GM18519 (cell line): ENCODE results near the gene CDK14.
"Not testable (repeated sequence)": the region's sequence is repeated elsewhere in the genome, so short reads cannot be mapped to it uniquely, and the experiment has no call there.

Experiments
- ATAC-seq: cut with Tn5 transposase; IDR thresholded peaks from one replicate; pipeline ENCODE4 v1.9.1; 2021; ENCODE audit warnings: mild to moderate bottlenecking, moderate library complexity; ENCODE audit not compliant: unreplicated experiment, low FRiP score

The CDK14 gene

DNA sequence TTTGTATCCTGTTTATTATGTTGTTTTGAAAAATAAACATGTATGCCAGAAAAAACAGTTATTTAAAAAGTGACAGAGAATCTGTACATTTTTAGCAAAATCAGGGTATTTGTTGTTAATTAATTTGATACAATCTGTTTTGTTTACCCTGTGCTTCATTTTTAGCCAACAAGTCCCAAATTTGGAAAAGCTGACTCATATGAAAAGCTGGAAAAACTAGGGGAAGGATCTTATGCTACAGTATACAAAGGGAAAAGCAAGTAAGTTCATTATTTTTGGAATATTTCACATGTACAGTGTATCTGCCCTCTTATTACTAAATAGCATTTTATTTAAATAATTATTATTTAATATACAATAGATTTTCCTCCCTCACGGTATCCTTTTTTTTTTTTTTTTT is 151.4 kb downstream of the CDK14 start:
- no peak for ATAC-seq

DNA sequence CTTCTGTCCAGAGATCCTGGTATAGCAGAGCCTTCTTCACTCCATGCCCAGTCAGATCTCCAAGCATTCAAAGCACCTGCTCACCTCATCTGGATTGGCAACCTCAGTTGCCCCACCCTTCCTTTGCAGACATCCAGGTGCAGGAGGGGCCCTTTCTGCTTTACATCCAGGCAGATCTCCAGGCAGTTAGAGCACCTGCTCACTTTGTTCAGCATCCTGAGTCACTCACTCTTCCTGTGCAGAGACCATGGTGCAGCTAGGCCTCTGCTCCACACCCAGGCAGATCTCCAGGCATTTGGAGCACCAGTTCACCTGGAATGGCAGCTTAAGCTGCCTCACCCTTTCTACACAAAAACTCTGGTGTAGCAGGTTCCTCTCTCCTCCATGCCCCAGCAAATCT is 153.1 kb downstream of the CDK14 start:
- ATAC-seq: no peak

DNA sequence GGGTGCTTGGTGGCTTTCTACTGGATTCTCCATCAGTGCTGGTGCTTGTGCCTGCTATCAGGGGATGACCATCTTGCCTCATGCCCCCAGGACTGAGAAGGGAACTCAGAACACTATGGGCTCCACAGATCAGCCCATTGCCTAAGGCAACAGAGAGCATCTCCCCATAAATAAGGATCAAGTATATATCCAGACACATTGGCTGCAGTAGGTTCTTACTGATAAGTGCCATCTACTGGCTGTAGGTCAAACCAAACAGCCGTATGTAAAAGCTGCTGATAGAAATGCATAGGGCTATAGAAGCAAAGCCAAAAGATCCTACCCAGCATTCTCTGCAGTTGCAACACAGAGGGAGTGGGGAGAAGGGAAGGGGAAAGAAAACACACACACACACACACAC is 153.7 kb downstream of the CDK14 start:
- ATAC-seq: peak; percentile 61

DNA sequence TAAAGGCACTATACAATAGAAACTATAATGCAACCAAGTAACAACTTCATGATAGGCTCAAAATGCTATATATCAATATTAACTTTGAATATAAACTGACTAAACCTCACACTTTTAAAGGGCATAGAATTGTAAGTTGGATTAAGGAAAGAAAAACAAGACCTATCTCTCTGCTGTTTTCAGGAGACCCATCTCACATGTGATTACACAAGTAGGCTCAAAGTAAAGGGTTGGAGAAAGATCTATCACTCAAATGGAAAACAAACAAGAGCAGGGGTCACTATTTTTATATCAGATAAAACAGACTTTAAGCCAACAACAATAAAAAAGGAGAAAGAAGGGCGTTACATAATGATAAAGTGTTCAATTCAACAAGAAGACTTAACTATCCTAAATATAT is 155.5 kb downstream of the CDK14 start:
- no peak for ATAC-seq

DNA sequence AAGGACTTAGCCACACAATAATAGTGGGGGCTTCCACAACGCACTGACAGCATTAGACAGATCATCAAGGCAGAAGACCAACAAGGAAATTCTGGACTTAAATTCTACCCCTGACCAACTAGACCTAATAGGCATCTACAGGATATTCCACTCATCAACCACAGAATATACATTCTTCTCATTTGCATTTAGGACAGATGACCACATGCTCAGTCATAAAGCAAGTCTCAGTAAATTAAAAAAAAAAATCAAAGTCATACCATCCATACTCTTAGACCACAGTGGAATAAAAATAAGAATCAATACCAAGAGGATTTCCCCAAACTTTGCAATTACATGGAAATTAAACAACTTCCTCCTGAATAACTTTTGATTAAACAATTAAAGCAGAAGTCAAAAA is 155.9 kb downstream of the CDK14 start:
- ATAC-seq: no peak

DNA sequence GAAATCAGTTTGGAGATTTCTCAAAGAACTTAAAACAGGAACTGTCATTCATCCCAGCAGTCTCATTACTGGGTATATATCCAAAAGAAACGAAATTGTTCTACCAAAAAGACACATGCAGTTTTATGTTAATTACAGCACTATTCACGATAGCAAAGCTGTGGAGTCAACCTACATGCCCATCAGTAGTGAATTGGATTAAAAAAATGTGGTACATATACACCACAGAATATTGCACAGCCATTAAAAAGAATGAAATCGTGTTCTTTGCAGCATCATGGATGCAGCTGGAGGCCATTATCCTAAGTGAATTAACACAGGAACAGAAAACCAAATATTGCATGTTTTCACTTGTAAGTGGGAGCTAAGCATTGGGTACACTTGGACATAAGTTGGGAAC is 158.9 kb downstream of the CDK14 start:
- no peak for ATAC-seq

DNA sequence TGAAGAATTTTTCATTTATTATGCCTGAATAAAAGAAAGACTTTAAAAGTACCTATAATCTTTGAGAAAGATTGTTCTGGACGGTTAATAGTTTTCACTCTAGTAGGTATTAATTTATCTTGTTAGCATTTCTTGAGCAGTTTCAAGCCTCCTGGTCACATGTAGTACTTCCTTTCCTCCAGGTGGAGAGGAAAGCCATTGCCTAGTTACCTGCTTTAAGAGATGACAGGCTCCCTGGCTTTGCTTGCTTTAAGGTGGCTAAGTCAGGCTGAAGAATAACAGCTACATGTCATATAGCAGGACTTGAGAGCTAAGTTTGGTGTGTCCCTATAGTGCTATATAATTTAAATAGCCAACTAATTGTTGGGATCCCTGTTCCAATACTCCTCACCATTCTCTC is 160.2 kb downstream of the CDK14 start:
- no peak for ATAC-seq

DNA sequence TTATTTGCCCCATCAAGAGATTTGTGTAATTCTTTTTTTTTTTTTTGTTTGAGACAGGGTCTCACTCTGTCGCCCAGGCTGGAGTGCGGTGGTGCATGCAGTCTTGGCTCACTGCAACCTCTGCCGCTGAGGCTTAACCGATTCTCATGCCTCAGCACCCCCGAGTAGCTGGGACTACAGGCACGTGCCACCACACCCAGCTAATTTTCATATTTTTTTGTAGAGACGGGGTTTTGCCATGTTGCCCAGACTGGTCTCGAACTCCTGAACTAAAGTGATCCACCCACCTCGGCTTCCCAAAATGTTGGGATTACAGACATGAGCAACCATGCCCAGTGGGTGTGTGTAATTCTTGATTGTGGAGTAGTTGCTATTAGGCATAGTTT is 161.4 kb downstream of the CDK14 start:
- ATAC-seq: peak; percentile 53

DNA sequence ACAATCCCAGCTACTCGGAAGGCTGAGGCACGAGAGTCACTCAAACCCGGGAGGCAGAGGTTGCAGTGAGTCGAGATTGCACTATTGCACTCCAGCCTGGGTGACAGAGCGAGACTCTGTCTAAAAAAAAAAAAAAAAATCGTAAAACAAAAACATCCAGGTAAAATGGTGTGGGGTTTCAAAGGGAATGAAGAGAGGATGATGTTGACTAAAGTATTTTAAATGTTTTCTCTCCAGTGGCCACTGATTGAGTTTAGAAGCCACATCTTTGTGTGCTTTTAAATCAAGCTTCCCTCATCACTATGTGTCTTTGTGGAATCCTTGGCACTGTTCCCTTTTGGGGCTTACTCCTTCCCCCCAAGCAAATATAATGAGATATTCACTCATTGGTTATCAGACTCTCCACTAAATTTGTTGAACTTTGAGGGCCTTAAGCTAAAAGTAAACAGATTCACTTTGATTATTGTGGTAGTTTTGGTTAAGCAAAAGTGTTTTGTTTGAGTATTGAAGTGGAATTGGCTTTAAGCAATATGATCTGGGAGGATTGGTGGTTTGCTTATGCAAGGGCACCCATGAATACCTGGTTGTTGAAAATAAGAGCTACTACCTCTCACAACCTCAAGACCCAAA is 162.9 kb downstream of the CDK14 start:
- no peak for ATAC-seq

DNA sequence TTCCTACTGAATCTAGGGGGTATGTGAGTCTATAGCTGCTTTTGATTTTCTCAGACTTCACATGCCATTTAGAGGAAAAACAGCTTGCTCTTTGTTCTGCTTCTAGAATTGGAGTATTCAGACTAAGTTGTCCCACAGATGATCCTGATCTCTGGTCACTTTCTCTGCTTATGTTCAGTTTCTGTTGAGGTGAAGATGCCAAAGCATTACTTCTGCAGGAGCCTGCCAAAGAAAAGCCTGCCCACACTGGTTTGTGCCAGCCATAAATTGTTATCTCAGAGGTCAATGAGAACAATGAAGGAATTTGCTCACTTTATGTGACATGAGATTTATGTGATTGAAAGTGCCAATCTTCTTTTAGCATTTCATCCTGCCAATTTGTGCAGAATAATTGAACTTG is 163.6 kb downstream of the CDK14 start:
- ATAC-seq: no peak

DNA sequence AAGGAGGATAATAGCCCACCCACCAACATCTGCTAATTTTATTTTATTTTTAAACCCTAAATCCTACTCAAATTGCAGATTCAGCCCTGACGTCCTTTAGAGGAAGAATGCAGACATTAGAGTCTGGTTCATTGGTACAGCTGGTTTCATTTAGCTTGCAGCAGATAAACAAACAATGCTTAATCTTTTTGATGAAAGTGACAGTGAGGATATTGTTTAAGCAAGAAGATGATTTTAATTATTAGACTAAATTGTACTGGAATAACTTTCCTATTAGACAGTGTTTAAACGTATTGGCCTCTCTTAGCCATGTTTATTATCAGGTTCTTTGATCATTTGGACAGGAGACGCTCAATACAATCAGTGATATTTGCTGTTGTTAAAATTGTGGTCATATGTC is 164.8 kb downstream of the CDK14 start:
- ATAC-seq: no peak

DNA sequence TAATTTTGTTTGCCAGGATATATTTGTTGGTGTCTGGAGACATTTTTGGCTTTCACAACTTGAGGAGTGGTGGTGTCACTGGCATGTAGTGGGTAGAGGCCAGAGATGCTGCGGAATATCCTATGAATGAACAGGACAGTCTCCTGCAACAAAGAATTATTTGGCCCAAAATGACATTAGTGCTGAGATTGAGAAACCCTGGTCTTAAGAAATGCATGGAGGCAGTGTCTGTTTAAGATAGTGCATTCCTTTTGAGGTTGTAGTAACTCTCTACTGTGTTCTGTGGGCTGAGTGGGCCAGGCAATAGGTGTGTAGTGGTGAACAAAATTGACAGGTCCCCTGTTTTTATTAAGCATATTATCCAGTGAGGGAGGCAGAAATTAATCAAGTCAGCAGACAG is 165.5 kb downstream of the CDK14 start:
- no peak for ATAC-seq

DNA sequence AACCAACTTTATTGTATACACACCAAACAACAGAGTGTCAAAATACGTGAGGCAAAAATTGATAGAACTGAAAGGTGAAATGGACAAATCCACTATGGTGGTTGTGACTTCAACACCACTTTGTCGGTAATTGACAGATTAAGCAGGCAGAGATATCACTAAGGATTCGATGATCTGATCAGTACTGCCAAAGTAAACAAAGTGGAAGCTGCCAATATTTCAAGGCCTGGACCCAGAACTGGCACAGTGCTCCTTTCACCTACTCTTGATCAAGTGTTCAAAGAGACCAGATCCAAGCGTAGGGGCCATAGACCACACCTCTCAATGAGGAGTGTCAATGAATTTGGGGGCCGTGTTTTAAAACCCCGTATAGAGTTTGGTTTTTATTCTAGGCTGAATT is 167.0 kb downstream of the CDK14 start:
- no peak for ATAC-seq

DNA sequence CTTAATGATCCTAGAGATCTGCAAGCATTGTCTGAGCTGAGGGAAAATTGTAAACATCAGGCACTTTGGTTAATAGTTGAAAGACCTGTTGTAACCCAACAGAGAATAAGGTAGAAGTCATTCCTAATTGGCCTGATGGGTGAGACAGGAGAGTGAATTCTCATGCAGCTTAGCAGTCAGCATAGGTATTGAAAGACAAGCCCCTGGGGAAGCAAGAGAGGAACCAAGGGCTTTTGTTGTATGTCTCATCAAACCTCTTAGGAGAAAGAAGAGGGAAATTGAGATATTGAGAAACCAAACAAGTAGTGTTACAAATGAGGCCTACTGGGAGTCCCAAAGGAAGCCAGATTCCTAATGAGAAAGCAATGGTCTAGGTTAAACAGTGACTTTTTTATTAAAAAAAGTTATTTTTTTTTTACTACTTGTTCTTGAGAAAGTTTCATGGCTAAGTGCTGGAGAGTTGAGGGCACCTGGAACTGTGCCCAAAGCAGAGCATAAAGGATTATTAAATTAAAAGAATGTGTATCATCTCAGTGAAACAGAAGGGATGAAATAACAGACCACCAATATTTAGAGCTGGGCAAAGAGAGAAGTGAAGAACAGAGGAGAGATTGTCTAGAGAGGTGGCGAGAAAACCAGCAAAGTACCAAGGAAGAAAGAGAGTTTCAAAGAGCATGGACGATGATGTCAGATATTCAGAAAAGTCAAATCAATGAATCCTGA is 168.9 kb downstream of the CDK14 start:
- ATAC-seq: no peak

DNA sequence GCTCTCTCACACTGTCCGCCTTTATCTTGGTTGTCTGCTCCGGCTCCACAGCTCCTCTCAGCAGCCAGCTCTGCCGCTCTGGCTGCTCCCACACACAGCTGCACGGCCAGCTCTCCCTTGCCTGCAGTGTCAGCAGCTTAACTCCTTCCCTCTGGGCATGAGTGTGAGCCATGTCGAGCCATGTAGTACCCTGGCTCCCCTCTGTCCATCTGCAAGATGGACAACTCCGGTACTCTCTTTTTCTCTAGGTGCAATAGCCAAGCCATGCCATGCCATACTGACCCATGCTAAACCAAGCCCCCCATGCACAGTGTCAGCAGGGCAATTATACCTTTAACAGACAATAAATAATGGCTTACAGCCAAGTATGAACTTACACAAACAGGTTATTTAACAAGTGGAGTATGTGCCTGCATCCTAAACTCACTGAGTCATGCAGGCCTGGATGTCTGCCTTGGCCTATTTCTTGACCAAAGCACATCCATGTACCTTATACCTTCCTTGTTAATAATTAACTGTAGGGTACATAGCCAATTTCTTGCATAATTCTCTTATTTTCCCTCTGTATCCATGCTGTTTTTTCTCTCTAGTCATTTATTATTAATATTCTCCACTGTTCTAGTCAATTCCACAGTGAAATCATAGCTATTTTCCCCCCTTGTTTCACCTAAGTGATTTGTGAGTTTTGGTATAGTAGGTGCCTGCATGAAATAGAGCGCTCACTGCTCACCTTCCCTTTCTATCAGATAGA is 170.9 kb downstream of the CDK14 start:
- no peak for ATAC-seq

DNA sequence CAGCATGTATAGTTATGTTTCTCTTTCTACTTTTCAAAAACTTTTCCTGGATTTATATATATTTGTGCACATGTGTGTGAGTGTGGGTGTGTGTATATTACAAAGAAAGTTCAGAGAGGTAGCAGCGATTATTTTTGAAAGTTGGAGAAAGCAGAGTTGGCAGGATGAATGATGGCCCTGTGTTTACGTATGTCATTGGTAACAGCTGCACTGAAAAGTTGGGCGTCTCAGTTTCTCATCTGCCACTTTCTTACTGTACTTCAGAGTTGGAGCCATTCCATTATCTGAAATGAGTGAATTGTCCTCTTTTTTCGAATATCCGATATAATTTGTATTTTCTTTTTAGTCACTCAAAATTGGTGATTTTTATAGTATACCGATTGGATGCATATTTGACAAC is 172.2 kb downstream of the CDK14 start:
- no peak for ATAC-seq

DNA sequence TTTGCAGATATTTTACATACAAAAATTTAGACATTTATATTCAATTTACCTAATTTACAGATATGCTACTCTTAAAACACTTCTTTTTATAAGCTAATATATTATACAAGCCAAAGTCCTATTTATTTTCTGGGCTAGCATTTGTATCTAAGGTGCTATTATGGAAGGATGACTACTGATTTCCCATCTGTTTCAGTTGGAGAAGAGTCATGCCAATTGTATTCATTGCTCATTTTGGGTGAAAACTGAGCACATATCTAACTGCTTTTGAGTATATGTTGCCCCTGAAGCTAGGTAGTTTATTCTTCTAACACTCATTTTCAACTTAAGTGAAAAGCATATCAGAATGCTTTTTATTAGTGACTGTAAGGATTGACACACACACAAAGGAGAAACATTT is 172.9 kb downstream of the CDK14 start:
- ATAC-seq: no peak

DNA sequence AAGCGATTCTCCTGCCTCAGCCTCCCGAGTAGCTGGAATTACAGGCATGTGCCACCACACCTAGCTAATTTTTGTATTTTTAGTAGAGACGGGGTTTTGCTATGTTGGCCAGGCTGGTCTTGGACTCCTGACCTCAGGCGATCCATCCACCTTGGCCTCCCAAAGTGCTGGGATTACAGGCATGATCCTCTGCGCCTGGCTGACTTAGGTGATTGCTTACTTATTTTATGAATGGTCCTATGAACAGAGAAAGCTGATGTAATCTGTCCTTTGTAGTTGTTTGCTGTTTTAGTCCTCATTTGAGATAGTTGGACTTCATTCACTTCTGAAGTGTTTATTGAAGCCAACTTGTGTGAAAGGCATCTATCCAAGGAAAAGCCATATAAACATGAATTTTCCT is 173.4 kb downstream of the CDK14 start:
- ATAC-seq: not testable (repeated sequence)

DNA sequence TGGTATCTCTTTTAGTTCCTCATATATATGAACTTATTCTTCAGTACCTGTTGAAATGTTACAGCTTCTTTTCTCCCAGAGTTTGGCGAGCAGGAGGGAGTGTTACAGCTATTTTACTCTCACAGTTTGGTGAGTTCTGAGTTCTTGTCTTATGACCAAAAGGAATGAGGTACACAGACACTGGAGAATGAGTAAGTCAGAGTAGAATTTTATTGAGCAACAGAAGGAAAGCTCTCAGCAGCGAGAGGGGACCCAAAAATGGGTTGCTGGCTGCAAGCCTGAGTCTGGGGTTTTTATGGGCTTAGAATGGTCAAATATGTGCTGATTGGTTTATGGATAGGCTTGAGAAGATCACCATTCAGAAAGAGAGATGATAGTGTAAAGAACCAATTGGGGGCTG is 175.2 kb downstream of the CDK14 start:
- ATAC-seq: no peak

DNA sequence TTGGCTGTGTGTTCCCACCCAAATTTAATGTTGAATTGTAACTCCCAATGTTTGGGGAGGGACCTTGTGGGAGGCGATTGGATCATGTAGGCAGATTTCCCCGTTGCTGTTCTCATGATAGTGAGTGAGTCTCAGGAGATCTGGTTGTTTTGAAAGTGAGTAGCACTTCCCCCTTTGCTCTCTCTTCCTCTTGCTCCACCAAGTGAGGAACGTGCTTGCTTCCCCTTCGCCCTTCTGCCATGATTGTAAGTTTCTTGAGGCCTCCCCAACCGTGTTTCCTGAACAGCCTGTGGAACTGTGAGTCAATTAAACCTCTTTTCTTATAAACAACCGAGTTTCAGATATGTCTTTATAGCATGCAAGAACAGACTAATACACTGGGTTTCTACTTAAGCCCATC is 176.3 kb downstream of the CDK14 start:
- ATAC-seq: no peak

DNA sequence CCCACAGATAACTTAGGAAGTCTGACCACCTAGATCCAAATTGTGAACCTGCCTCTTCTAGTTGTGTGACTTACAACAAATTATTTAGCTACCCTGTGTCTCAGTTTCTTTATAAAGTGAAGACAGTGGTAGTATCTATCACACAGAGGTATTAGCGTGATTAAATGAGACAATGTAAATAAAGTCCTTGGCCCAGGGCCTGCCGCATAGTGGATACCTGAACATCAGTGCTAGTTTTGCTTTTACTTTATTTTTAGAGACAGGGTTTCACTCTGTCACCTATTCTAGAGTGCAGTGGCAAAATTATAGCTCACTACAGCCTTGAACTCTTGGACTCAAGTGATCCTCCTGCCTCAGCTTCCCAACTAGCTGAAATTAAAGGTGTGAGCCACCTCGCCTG is 177.1 kb downstream of the CDK14 start:
- no peak for ATAC-seq

DNA sequence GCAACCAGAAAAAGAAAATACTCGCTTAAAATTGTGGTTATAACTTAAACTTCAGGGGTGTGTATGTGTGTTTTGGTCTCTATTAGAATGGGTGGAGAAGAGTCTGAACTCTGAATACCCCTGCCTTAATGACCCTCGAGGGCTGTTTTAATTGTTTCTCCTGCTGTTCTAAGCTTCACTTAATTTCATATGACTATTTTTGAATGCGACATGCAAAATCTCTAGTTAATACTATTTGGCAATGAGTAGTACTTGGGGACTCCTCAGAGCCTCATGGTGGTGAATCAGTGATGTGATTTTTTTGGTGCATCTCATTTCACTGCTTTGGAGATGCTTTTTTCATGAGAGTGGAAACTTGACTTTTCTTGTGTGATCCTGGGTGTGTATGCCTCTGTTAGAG is 178.6 kb downstream of the CDK14 start:
- no peak for ATAC-seq
